WTC11 (cell line): ENCODE data around the gene NKD1.

ENCODE experiments used
- ATF3 ChIP-seq: sonication (generic); formaldehyde crosslinking; conservative IDR thresholded peaks from 2 replicates; pipeline ENCODE4 v1.8.1; 2022; ENCODE audit warnings: mild to moderate bottlenecking, missing genetic modification reagents
- CTCF ChIP-seq: fragments of 200-600 bp; IDR thresholded peaks from 2 replicates; pipeline ENCODE4 v1.8.0; 2022; ENCODE audit warnings: antibody characterized with exemption
- NFE2L1 ChIP-seq: sonication (generic); formaldehyde crosslinking; IDR thresholded peaks from 2 replicates; pipeline ENCODE4 v1.8.1; 2023; ENCODE audit warnings: missing genetic modification reagents
- SP1 ChIP-seq: sonication (generic); formaldehyde crosslinking; conservative IDR thresholded peaks from 2 replicates; pipeline ENCODE4 v1.8.1; 2022; ENCODE audit warnings: missing genetic modification reagents
- USF2 ChIP-seq: sonication (generic); formaldehyde crosslinking; IDR thresholded peaks from 2 replicates; pipeline ENCODE4 v1.8.1; 2023; ENCODE audit warnings: mild to moderate bottlenecking, missing genetic modification reagents, moderate library complexity
- ZNF121 ChIP-seq: sonication (generic); formaldehyde crosslinking; IDR thresholded peaks from 2 replicates; pipeline ENCODE4 v1.8.0; 2023; ENCODE audit warnings: missing genetic modification reagents
- ZNF671 ChIP-seq: fragments of 250-450 bp; sonication (Bioruptor Pico); IDR thresholded peaks from 2 replicates; pipeline ENCODE4 v1.8.0; 2021; ENCODE audit warnings: mild to moderate bottlenecking

DNA sequence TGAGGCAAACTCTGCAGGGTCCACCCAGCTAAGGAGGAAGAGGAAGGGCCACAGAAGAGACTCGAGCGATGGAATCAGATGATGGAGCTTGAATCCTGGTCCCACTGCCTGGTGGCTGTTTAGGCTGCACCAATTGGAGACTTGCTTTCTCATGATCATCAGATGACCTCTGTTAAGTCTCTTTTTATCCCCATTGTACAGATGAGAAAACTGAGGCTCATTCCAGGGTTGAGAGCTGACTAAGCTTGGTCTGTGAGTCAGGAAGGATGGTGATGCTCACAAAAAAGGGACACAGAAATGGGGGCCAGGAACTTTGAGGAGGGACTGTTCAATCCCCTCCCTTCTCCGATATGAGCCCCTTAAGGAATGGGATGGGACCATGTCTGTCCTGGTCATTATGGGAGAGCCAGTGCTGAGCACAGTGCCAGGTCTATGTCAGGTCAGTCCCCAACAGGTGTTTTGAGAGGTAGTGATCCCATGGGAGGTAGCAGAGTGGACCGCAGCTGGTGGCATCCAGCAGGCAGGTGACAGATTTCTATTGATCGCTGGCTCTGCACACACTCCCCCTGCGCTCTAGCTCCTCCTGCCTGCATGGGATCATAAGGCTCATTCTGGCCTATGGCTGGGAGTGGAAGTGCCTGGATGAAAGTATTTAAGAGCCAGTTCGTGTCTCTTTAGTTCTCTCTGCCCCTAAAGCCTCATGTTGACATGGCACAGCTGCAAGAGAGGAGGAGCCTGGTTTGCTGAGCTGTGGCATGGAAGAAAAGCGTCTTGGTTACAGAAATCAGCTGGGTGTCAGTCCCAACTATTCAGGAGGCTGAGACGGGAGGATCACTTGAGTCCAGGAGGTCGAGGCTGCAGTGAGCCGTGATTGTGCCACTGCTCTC, 105.7 kb downstream of the NKD1 start:
- TF ChIP-seq SP1 (CRISPR knock-in tag) (no peak), USF2 (CRISPR knock-in tag) (no peak), NFE2L1 (CRISPR knock-in tag) (no peak), ZNF121 (CRISPR knock-in tag) (no peak), CTCF (no peak), ZNF671 (CRISPR knock-in tag) (no peak), ATF3 (CRISPR knock-in tag) (no peak)
